Measurements from ENCODE around the gene TMEM138. TPM values are rescaled to one million over a fixed set of nuclear protein-coding genes. Genes with fewer than 3 reads are reported as not detected.
"Not testable (repeated sequence)": the region's sequence is repeated elsewhere in the genome, so short reads cannot be mapped to it uniquely, and the experiment has no call there.

Gene TMEM138
- total RNA-seq, 1 experiment from 2014 or later, result 46.3 TPM

DNA sequence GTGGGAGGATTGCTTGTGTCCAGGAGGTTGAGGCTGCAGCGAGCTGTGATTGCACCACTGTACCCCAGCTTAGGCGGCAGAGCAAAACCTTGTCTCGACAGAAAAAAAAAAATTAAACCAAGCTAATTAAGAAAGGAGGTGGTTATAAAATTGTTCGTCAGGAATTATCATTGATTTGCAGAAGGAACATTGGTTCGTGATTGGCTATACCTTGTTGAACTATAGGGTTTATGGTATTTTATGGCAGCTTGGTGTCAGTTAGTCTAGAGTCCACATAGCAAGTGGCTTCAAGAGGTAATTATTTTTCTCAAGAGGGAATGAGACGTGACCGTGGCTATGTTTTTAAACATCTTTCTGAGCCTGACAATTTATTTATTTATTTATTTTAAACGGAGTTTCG lies 18.7 kb downstream of the TMEM138 start:
- no peaks in the 10 kb centered on the region for H3K36me3 Mint-ChIP-seq (ENCODE audit: insufficient read depth, unreplicated experiment)
- CTCF ChIA-PET, result interaction anchor here (1.1 kb wide), 1 partner anchor 44 kb away, joined by 3 read pairs; no protein-coding TSS in a partner anchor
- no peak overlapping the region for H3K4me3 ChIP-seq (ENCODE audit: low read depth, low read length)
- no peak overlapping the region for H3K27ac Mint-ChIP-seq (ENCODE audit: unreplicated experiment)
- peaks cover 11% of the 10 kb centered on the region for H3K4me1 Mint-ChIP-seq (ENCODE audit: low read depth, unreplicated experiment)
- no TSS peak for BruUV-seq (replicated peaks)
- no peak for DNase-seq
- intact Hi-C loops (cut with micrococcal nuclease; ENCODE audit: unreplicated experiment), result no loop called here
- peaks cover 15% of the 10 kb centered on the region for H3K4me1 ChIP-seq
- no peak overlapping the region for H3K4me3 Mint-ChIP-seq (ENCODE audit: unreplicated experiment)
- H3K27me3 ChIP-seq (replicated peaks; ENCODE audit: control insufficient read depth, insufficient read depth, low read length), result no peaks in the 10 kb centered on the region
- no peaks in the 10 kb centered on the region for H3K27me3 Mint-ChIP-seq (ENCODE audit: insufficient read depth, unreplicated experiment)
- peaks cover 3% of the 10 kb centered on the region; the same call in 1 of the 2 replicates for H3K9me3 ChIP-seq
- no peaks in the 10 kb centered on the region for H3K36me3 ChIP-seq (ENCODE audit: control insufficient read depth, insufficient read depth, low read length)
- POLR2A ChIA-PET, result interaction anchor here (0.7 kb wide), 1 partner anchor 19 kb away, joined by 3 read pairs; the partner anchor contains the start of genes CYB561A3 and TMEM138
- H3K9me3 Mint-ChIP-seq (ENCODE audit: unreplicated experiment), result no peaks in the 10 kb centered on the region
- TF ChIP-seq, protein P1, sequence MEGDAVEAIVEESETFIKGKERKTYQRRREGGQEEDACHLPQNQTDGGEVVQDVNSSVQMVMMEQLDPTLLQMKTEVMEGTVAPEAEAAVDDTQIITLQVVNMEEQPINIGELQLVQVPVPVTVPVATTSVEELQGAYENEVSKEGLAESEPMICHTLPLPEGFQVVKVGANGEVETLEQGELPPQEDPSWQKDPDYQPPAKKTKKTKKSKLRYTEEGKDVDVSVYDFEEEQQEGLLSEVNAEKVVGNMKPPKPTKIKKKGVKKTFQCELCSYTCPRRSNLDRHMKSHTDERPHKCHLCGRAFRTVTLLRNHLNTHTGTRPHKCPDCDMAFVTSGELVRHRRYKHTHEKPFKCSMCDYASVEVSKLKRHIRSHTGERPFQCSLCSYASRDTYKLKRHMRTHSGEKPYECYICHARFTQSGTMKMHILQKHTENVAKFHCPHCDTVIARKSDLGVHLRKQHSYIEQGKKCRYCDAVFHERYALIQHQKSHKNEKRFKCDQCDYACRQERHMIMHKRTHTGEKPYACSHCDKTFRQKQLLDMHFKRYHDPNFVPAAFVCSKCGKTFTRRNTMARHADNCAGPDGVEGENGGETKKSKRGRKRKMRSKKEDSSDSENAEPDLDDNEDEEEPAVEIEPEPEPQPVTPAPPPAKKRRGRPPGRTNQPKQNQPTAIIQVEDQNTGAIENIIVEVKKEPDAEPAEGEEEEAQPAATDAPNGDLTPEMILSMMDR (IDR thresholded peaks at IDR 0.05; ENCODE audit: insufficient read depth in 1 of 2, low read depth in 1 of 2, low read length in 1 of 2, severe bottlenecking in 1 of 2, unreplicated experiment in 1 of 2), result no peak

DNA sequence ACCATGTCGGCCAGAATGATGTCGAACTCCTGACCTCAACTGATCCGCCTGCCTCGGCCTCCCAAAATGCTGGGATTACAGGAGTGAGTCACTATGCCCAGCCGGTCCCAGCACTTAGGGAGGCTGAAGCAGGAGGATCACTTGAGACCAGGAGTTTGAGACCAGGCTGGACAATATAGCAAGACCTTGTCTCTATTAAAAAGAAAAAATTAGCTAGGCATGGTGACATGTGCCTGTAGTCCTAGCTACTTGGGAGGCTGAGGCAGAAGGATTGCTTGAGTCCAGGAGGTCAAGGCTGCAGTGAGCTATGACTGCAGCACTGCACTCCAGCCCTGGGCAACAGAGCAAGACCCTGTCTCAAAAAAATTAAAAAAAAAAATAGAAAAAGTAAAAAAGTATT lies 21.7 kb downstream of the TMEM138 start:
- H3K27me3 ChIP-seq (replicated peaks; ENCODE audit: control insufficient read depth, insufficient read depth, low read length); H3K4me3 Mint-ChIP-seq (ENCODE audit: unreplicated experiment); H3K27me3 Mint-ChIP-seq (ENCODE audit: insufficient read depth, unreplicated experiment); H3K27ac Mint-ChIP-seq (ENCODE audit: unreplicated experiment); H3K36me3 Mint-ChIP-seq (ENCODE audit: insufficient read depth, unreplicated experiment); BruUV-seq (replicated peaks); H3K4me1 ChIP-seq; H3K4me3 ChIP-seq (ENCODE audit: low read depth, low read length); H3K9me3 ChIP-seq; H3K36me3 ChIP-seq (ENCODE audit: control insufficient read depth, insufficient read depth, low read length); H3K9me3 Mint-ChIP-seq (ENCODE audit: unreplicated experiment); intact Hi-C loops (cut with micrococcal nuclease; ENCODE audit: unreplicated experiment); H3K4me1 Mint-ChIP-seq (ENCODE audit: low read depth, unreplicated experiment); DNase-seq: not testable (repeated sequence)
- POLR2A ChIA-PET, result interaction anchor here (0.9 to 2.3 kb wide), 2 partner anchors 21 to 48 kb away, joined by 4 to 8 read pairs; partner anchors contain the start of genes CYB561A3 and TMEM138
- CTCF ChIA-PET, result interaction anchor here (1.8 to 6.1 kb wide), 3 partner anchors 9 to 48 kb away, joined by 6 to 175 read pairs (median 38); partner anchors contain the start of genes CYB561A3, DDB1, TKFC and TMEM138

- Histone ChIP-seq H3K4me3 (ENCODE audit: low read depth, low read length) (no peak overlapping the region), H3K4me1 (peaks cover 3% of the 10 kb centered on the region; the same call in 1 of the 2 replicates), H3K9me3 (no peaks in the 10 kb centered on the region), H3K27me3 (replicated peaks; ENCODE audit: control insufficient read depth, insufficient read depth, low read length) (no peaks in the 10 kb centered on the region), H3K36me3 (ENCODE audit: control insufficient read depth, insufficient read depth, low read length) (no peaks in the 10 kb centered on the region)
- TF ChIP-seq, protein P1 (IDR thresholded peaks at IDR 0.05; ENCODE audit: insufficient read depth in 1 of 2, low read depth in 1 of 2, low read length in 1 of 2, severe bottlenecking in 1 of 2, unreplicated experiment in 1 of 2), result peak in 1 of 2 experiments; percentile 44
- H3K27me3 Mint-ChIP-seq (ENCODE audit: insufficient read depth, unreplicated experiment), result no peaks in the 10 kb centered on the region
- no peak overlapping the region for H3K4me3 Mint-ChIP-seq (ENCODE audit: unreplicated experiment)
- CTCF ChIA-PET, result interaction anchor here (0.6 to 6.1 kb wide), 10 partner anchors 9 to 183 kb away, joined by 3 to 175 read pairs (median 5); partner anchors contain the start of genes CYB561A3, DDB1, LRRC10B and TKFC
- no peaks in the 10 kb centered on the region for H3K9me3 Mint-ChIP-seq (ENCODE audit: unreplicated experiment)
- peaks cover 5% of the 10 kb centered on the region for H3K4me1 Mint-ChIP-seq (ENCODE audit: low read depth, unreplicated experiment)
- peak in 1 of 2 experiments; percentile 47 for DNase-seq
- BruUV-seq (replicated peaks), result no TSS peak
- no peaks in the 10 kb centered on the region for H3K36me3 Mint-ChIP-seq (ENCODE audit: insufficient read depth, unreplicated experiment)
- intact Hi-C loops (cut with micrococcal nuclease; ENCODE audit: unreplicated experiment), result loop anchor here (1.0 kb wide), 3 partner anchors 22 to 130 kb away; partner anchors contain the start of gene TMEM138
- H3K27ac Mint-ChIP-seq (ENCODE audit: unreplicated experiment), result no peak overlapping the region
- POLR2A ChIA-PET, result interaction anchor here (0.9 to 2.3 kb wide), 4 partner anchors 22 to 48 kb away, joined by 3 to 8 read pairs (median 6); partner anchors contain the start of genes CPSF7, CYB561A3, SDHAF2 and TMEM138
Observed at GRCh38 chr11:61384271-61385242, 22.4 kb downstream of the TMEM138 start.
